Adrenal gland (tissue), 5 donors: ENCODE data around the gene PAQR8.
"Not testable (repeated sequence)": the region's sequence is repeated elsewhere in the genome, so short reads cannot be mapped to it uniquely, and the experiment has no call there.

Experiments used
- POLR2A ChIP-seq, 2 donors: fragments of 450-650 bp; IDR thresholded peaks; one replicate each; pipeline ENCODE4 v1.6.1; 2017; ENCODE audit warnings: antibody characterized with exemption in 2 of 2, mild to moderate bottlenecking in 2 of 2, moderate library complexity in 1 of 2
- TF ChIP-seq, protein P1 (sequence below), 6 experiments: fragments of 450-650 bp in 4 of 6; fragments of 200-600 bp in 2 of 6; sonication (generic) in 1 of 6; IDR thresholded peaks; 1 replicate in 5 of 6; 2 replicates in 1 of 6; pipeline versions ENCODE4 v1.5.1 to v1.8.0; 2016 to 2021; ENCODE audit warnings: antibody characterized with exemption in 6 of 6, mild to moderate bottlenecking in 2 of 6, moderate library complexity in 1 of 6
- donor health status: DM: no; HTN: no; CAD: no.

DNA sequence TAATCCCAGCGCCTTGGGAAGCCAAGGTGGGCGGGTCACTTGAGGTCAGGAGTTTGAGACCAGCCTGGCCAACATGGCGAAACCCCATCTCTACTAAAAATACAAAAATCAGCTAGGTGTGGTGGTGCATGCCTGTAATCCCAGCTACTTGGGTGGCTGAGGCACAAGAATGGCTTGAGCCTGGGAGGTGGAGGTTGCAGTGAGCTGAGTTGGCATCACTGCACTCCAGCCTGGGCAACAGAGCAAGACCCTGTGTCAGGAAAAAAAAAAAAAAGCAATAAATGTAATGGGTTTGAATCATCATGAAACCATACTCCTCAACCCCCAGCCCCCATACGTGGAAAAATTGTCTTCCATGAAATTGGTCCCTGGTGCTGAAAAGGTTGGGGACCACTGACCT is 26.2 kb downstream of the PAQR8 start:
- TF ChIP-seq POLR2A (IDR thresholded peaks at IDR 0.05) = not testable (repeated sequence)
- TF ChIP-seq, protein P1, sequence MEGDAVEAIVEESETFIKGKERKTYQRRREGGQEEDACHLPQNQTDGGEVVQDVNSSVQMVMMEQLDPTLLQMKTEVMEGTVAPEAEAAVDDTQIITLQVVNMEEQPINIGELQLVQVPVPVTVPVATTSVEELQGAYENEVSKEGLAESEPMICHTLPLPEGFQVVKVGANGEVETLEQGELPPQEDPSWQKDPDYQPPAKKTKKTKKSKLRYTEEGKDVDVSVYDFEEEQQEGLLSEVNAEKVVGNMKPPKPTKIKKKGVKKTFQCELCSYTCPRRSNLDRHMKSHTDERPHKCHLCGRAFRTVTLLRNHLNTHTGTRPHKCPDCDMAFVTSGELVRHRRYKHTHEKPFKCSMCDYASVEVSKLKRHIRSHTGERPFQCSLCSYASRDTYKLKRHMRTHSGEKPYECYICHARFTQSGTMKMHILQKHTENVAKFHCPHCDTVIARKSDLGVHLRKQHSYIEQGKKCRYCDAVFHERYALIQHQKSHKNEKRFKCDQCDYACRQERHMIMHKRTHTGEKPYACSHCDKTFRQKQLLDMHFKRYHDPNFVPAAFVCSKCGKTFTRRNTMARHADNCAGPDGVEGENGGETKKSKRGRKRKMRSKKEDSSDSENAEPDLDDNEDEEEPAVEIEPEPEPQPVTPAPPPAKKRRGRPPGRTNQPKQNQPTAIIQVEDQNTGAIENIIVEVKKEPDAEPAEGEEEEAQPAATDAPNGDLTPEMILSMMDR (IDR thresholded peaks at IDR 0.05) = not testable (repeated sequence)
